HG03439 (cell line): ENCODE data around the gene IFT43.
A peak's percentile ranks its signal among the peaks of the same experiment; 100 is the strongest.

Experiments used
- ATAC-seq: cut with Tn5 transposase; IDR thresholded peaks from one replicate; pipeline ENCODE4 v1.9.1; 2021; ENCODE audit warnings: mild to moderate bottlenecking, moderate library complexity; ENCODE audit not compliant: unreplicated experiment

IFT43 gene

DNA sequence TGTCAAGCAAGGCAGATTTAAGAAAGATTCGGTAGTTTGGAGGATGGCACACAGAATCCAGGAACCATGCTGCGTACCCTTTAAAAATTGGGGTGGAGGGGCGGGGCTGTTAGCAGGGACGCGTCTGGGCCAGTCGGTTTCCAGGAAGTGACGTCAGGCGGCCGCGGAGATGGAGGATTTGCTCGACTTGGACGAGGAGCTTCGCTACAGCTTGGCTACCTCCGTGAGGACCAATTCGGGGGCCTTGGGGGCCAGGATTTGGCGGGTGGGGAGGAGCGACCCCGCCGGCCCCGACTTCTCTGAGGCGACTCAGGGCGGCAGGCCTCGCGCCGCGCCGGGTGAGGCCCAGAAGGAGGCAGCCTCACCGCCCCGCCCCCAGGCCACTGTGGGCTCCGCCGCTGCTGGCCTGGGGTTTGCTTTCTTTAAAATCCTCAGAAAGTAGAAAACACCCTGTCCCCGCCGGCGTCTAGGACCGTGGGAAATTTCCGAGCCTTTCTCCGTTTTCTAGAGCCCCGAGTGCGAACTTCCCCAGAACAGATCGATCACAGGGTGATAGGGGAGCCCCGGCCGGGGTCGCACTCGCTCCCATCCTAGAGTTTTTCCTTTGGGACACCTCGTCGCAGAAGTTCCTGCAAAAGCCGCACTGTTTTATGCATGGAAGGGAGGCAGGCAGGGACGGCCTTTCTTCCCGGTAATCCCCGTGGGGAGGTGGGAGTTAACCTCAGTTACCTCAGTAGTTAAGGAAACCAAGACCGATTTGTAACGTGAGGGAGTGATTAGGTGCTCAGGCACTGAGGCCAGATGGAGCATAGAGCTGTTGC is at the start of gene IFT43:
TSS of gene IFT43 (plus strand) at position 146 of the 821 bp plus-strand sequence. CDS start at position 170, 24 bp downstream.
- peak; percentile 65 for ATAC-seq

DNA sequence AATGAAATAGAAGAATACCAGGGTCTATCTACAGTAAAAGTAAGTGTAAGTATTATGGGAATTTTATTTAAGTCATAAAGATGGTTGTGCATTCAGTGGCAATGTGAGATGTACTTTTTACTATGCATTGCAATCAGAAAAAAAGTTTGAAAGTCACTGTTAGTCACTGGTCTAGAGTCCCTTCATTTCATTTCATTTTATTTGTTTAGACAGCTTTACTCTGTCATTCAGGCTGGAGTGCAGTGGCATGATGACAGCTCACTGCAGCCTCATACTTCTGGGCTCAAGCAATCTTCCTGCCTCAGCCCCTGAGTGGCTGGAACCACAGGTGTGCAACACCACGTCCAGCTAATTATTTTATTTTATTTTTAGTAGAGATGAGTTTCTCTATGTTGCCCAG is 46.4 kb upstream of the IFT43 start:
- ATAC-seq, result no peak

DNA sequence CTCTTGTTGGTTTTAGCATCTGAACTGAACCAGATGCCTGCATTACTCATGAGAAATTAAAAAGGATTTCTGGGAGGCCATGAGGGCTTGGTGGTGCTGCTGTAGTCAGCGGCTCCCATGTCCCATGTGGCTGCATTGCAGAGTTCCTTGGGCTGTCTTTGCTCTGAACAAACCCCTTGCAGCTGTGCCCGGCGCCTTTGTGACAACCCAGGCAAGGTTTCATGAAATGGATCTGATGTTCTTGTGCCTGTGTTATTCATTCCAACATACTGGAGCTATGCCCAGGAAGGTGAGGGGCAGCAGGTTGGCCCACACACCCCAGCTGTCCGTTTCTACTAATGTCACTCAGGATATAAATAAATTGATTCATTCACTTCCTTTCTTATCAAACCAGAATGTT is 44.5 kb upstream of the IFT43 start:
- ATAC-seq, result no peak

DNA sequence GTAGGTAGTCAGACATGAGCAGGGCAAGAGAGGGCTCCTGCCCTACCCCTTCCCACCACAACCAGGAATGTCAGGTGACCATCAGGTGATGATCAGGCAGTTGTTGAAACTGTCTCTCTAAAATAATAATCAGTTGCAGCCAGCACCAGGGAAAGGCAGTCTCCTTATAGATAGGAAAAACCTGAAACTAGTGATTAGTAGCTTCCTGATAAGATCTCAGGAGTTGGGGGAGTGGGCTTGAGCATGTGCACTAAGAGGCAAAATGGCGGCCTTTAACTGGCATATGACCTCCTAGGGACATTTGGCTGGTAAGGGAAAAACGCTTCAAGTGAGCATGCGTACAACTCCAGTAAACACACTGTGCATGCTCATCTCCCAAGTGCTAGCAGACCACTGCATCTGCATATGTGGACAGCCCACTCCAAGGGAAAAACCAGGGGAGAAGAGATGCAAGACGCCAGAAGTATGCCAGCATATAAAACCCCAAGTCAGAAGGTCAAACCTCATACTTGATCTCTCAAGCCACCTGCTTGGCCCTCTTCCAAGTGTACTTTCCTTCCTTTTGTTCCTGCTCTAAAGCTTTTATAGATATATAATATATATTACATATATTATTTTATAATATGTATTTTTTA is 40.8 kb upstream of the IFT43 start:
- no peak for ATAC-seq

DNA sequence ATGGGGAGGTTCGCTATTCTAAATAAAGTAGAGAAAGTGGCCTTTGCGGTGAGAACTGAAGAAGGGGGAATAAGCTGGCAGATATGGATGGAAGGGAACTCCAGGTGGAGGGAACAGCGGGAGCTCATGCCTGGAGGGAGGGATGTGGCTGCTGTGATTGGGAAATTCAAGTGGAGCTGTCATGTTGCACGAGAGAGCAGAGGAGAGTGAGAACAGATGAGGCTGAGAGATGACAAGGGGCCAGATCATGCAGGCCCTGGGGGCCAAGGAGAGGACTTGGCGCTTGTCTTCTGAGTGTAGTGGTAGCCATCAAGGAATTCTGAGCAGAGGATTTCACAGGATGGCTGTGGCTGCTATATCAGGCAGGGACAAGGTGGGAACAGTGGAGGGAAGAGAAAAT is 38.8 kb upstream of the IFT43 start:
- ATAC-seq, result no peak

DNA sequence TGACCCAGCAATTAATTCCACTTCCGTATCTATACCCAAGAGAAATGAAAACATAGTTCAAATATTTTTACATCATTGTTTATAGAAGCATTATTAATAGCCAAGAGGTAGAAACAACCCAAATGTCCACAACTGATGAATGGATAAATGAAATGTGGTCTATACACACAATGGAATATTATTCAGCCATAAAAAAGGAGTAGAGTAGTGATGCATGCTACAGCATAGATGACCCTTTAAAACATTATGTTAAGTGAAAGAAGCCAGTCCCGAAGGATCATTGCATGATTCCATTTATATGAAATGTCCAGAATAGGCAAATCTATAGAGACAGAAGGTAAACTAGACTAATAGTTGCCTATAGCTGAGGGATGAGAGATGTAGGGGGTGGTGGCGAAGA is 33.1 kb upstream of the IFT43 start:
- ATAC-seq, result no peak

DNA sequence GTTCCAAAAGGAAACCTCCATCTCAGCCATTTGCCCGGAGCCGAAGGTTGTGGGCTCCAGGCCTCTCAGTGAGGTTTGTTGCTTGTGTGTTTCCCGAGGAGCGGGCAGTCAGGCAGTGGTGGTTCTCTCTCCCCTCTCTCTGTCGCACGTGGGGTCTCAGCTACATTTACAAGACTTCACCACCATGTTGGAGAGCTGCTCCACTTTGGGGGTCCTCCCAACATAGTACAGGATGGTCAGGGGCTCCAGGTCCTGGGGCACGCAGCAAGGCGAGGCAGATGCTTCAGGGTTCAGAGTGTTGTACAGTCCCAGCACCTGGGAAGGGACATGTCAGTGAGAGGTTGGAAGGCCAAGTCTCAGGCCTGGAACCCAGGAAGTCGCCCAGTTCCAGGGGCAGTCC is 26.5 kb upstream of the IFT43 start:
- no peak for ATAC-seq

DNA sequence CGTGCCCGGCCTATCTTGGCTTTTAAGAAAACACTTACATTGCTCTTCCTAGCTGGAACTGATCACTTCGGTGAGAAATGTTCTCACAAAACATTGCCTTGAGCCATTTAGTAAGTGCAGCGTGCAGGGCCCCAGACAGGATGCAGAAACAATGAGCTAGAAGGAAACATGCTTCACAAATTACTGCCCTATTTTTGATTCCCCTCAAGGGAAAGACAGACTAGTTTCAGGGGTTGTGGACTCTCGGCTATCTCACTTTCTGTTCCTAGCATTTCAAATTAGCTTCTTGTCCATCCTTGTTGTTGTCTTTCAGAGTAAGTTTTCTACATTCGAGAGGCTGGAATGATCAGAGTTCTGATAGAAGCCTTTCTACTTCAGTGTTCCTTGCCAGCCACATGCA is 25.3 kb upstream of the IFT43 start:
- no peak for ATAC-seq

DNA sequence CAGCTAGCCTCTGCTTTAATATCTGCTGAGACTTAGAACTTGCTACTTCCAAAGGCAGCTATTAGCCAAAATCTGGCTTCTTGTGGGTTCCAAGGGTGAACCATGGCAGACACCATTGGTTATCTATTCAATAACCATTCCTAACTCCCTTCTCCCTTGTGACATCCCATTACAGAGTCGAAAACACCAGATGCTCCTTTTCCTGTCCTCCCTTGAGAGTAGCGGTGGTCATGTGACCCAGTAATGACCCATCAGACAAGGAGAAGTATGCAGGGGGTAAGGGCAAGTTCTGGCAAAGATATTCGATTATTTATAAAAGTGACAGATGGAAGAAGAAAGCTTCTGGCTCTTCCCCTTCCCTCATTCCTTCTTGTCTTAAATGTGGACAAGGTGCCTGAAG is 23.9 kb upstream of the IFT43 start:
- ATAC-seq, result no peak

DNA sequence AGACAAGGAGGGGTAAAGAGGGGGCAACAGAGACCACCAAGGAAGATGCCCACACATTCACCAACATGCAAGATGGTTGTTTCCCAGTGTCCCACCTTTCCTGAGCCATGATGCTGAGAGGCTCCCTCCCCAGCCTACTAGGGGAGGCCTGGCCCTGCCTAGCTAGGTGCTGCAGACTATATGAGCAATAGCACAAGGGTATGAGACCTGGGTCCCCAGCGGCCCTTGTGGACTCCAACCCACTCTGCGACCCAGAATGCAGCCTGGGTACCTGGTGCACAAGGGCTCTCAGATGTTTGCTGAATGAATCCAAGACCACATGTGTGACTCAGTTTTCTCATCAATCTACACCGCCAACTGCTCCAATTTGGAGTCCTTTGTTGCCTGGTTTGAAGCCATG is 17.7 kb upstream of the IFT43 start:
- no peak for ATAC-seq

DNA sequence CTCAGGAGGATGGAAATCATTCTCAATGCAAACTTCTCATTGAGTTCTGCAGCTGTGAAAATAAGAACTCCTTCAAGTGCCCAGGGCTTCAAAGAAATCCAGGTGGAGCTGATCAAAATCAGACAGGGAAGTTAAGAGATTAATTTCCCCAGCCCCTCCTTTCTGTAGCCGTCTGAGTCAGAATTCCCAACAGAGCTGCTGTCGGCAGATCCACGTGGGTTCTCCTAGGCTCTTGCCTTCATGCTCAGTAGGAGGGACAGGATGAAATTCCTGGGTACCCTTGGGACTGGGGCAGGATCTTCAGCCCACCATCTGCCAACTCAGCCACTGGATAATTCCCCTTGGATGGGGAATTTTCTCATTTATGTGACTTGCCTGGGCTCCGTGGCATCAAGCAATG is 17.1 kb upstream of the IFT43 start:
- ATAC-seq, result no peak

DNA sequence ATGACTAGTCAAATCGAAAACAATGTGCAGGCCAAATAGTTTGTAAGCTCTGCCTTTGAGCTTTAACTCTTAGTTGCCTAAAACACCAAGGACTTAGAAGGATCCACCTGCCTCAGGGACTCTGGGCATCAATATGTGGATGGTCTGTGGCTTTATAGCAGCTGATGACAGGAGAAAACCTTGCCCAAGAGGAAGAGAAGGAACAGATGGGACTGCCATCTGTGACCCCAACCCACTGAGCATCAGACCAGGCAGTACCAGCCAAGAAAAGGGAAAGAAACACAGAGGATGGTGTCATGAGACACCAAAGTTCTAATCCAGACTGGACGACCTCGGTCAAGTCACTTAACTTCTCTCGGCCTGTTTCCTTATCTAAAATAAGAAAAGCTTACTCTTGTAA is 16.4 kb upstream of the IFT43 start:
- ATAC-seq, result no peak

DNA sequence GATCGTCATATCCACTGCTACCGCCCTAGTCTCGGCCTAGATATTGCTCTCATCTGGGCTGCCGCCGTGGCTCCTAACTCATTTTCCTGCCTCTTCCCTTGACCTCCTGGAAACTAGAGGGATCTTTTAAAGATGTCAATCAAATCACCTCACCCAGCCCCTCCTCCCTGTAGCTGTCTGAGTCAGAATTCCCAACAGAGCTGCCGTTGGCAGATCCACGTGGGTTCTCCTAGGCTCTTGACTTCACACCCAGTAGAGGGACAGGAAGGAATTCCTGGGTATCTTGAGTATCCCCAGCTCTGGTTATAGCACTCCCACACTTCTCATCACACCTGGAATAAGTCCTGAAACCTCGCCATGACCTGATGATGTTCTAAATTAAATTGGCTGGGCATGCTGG is 15.7 kb upstream of the IFT43 start:
- ATAC-seq, result no peak

DNA sequence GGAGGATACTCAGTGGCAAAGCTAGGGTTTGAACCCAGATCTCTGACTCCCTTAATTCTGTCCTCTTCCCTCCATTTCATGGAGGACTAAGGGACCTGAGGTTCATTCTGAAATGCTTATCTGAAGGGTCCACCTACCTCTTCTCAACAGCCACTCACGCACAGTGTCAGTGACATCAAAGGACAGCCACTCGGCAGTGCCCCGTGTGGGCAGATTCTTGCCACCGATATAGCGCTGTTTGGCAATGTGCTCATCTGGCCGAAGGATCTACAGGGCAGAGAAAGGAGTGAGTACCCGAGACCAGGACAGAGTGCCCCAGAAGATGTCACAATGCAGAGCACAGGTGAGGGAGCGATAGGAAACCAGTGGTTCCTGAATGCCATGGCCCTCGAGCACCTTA is 14.6 kb upstream of the IFT43 start:
- ATAC-seq, result no peak

DNA sequence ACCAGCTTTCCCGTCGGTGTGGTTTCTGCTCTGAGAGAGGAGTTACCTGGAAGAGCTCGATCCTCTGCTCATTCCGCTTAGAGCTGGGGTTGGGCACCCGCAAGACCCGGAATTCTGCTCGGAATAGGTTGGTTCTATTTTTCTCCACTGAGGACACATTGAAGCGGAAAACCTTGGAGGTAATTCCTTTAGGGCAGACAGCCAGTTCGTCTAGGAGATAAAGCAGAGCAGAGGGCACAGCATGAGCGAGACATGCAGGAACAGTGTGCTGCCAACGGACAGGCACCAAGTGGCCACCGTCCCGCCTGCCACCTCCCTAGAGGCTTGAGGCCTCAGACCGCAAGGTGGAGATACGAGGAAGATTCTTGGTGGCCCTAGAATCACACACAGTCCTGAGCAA is 14.1 kb upstream of the IFT43 start:
- ATAC-seq, result no peak

DNA sequence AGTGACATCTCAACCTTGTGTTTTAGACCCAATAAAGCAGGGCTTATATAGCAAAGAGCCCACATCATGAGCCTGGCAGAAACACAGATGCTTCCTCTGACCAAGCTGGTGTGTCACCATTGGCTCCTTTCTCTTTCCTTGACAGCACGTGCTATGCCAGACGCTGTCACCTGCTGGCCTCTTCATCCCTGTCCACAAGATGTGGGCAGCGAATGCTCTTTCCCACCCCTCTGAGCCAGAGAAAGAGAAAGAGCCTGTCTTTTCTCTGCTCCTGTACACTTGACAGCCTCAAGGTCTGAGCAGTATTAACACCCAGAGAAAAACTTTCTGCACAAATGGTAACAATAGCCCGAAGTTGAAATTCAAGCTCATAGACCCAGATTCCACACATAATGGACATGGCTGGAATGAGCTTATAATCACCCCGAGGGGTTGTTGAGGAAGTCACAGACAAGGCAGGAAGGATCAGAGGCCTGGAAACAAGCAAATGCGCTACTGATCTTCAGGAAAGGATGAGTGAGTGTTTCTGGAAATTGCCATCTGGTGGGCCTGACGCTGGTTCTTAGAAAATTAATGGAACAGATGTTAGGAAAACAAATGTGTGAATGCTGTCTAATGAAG is 12.7 kb upstream of the IFT43 start:
- ATAC-seq, result no peak

DNA sequence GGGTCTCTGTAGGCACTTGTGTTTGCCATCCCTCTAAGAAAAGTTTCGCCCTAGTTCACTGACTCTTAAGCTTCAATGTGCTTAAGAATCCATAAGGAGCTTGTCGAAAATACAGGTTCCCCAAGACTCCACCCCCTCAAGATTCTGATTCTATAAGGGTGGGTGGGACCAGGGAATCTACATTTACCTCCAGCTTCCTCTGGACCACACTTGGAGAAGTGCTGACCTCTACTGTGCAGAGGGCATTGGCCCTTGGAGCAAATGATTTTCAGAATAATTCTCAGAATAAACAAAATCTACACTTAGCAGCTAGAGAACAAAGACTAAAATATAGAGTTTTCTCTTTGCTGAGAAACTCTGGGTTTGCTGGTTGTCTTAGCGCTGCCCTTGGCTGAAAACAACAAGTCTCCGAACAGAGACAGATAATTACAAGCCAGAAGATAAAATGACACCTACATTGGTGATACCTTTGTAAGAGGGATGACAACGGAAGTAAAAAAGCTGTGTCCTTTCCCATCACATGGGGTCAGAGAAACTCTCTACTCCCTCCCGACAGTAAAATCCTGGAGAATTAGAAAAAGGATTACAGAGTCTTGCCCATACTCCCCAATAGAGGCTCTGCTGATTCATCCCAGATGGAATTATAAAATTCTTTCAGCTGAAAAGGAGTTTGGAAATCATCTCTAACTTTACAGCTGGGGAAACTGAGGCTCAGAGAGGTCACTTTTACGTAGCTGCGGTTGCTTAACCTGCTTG is 8.6 kb upstream of the IFT43 start:
- no peak for ATAC-seq

DNA sequence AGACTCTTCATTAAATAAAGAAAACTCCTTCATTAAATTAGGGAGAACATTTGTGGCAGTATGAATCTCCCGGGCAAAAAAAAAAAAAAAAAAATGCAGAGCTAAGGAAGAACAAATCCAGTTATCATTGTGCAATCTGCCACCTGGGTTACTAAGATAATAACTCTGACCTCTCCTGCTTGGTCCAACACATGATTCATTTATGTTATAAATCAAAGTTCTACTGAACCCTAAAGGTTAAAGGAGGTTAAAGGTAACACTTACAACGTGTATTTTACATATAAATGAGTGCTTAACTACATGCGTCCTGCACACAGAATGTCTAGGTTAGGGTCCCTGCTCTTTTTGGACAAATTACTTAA is 8.0 kb upstream of the IFT43 start:
- ATAC-seq, result no peak

DNA sequence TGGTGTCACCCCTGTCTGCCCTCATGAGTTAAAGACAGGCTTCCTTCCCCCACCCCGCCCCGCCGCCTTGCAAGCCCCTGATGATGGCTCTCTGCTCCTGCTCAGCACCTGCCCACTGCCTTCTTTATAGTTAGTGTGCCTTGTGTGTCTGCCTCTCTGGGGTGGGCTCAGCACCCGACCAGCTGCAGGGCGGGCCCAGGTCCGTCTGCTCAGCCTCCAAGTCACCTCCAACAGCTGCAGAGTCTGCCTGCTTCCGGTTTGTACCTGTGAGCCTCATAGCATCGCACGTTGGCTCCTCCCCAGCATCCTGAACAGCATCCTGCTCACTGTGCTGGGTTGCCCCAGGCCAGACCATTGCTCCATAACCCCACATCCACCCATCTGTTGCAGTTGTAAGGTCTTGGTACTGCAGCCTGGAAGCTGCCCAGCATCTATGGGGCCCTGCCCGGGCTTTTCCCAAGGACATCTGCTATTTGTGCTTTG is 7.3 kb upstream of the IFT43 start:
- no peak for ATAC-seq

DNA sequence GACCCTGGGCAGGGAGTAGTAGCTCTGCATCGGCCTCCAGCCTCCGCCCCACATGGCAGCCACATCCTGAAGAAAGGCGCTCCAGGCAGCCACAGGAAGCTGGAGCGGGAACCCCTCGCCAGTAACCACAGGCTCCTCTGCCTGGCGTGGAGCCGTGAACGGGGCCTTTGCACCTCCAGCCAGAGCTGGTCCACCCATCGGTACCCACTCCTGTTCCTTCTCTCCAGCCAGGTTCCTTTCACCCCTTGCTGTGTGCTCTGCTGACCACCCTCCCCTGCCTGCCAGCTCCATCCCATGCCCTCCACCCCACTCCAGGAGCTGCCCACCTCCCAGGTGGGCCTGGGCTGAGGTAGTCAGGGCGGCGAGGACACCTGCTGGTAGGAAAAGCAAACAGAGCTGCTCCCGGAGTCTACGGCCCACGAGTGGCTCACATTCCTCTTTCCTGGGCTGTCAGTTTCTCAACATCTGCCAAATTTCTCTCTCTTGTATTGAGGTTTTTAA is 6.4 kb upstream of the IFT43 start:
- ATAC-seq, result no peak
